Islet precursor cell (in vitro differentiated cells): ENCODE measurements around the gene RAB5IF.
A peak's percentile ranks its signal among the peaks of the same experiment; 100 is the strongest.
"Not testable (repeated sequence)": the region's sequence is repeated elsewhere in the genome, so short reads cannot be mapped to it uniquely, and the experiment has no call there.

Experiments
- DNase-seq: peaks from one replicate; pipeline ENCODE4 v3.0.0-alpha.2; 2018

RAB5IF gene

GRCh38 chr20:36605399-36606157 lies at the start of gene RAB5IF:
Gene RAB5IF, plus strand, starts transcription at chr20:36605779. Its CDS starts 173 bp downstream, at chr20:36605952.
- peak; percentile 99 for DNase-seq

GRCh38 chr20:36562724-36563123 lies 42.9 kb upstream of the RAB5IF start:
- no peak for DNase-seq

- DNase-seq = no peak
These were observed 42.2 kb upstream of the RAB5IF start for GRCh38 chr20:36563374-36563773.

- DNase-seq = not testable (repeated sequence)
These were observed 41.4 kb upstream of the RAB5IF start for GRCh38 chr20:36564078-36564725.

GRCh38 chr20:36564726-36565121 lies 40.9 kb upstream of the RAB5IF start:
- DNase-seq = not testable (repeated sequence)

GRCh38 chr20:36565520-36565919 lies 40.1 kb upstream of the RAB5IF start:
- DNase-seq = no peak

GRCh38 chr20:36569847-36570429 lies 35.6 kb upstream of the RAB5IF start:
- peak; percentile 84 for DNase-seq

DNA sequence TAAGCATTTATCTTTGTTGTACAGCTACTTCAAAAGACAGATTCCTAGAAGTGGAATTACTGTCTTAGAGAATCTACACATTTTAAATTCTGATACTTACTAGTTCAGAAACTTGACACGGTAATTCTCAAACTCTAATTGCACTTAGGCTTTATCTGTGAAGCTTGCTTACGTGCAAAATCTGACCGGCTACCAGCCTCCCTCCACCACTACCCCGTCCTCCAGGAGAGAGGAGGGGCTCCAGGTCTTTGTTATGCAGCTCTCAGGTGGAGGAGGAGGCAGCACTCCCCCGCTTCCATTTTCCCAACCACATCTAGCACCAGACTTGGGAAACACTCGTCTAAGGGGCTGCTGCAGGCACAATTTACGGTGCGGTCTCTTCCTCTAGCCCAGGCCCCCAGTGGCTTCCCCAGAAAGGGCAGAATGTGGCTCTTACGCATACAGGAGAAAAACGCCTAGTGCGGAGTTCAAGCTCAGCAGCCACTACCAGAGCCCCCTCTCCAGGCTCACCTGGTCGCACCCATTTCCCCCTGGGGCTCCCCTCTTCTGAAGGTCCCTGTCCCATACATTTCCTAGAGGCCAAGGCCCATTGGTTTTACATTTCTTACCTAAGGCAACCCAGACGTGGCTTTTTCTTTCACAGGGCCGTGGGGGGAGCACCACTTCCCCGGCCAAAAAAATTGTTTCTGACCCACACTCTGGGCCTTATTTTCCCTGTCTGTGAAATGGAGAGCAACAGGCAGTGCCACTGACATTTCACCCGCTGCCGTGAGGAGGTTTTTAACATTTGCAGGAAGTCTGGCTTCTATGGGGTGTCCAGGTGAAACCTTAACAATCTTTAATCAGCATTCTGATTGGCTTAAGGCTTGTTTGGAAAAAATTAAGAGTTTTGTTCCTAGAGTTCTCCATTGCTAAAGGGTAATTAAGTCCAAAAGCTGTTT lies 33.7 kb upstream of the RAB5IF start:
- DNase-seq = peak; percentile 90

DNA sequence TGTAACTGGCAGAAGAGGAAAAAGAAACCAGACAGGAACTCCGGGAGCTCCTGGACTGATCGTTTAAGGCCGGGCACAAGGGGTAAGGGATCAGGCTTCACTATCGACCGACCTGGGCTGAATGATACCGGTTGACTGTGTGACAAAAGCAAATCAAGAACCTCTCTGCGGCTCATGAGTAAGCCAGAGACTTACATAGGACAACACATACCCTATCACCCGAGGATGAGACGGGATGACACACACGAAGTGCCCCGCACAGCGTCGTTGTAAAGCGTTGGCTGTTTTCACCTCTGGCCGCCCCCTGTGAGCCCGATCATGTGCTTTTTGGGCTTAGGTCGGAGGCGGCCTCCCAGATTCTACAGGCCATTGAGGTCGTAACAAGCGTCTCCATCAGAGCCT lies 32.9 kb upstream of the RAB5IF start:
- DNase-seq = peak; percentile 64

GRCh38 chr20:36573103-36573797 lies 32.3 kb upstream of the RAB5IF start, which contains the start of gene TGIF2:
Gene TGIF2, plus strand, starts transcription at chr20:36573597. Its CDS starts 5,178 bp downstream, at chr20:36578775.
- peak; percentile 97 for DNase-seq

GRCh38 chr20:36573798-36574365 lies 31.7 kb upstream of the RAB5IF start:
- DNase-seq = no peak

DNA sequence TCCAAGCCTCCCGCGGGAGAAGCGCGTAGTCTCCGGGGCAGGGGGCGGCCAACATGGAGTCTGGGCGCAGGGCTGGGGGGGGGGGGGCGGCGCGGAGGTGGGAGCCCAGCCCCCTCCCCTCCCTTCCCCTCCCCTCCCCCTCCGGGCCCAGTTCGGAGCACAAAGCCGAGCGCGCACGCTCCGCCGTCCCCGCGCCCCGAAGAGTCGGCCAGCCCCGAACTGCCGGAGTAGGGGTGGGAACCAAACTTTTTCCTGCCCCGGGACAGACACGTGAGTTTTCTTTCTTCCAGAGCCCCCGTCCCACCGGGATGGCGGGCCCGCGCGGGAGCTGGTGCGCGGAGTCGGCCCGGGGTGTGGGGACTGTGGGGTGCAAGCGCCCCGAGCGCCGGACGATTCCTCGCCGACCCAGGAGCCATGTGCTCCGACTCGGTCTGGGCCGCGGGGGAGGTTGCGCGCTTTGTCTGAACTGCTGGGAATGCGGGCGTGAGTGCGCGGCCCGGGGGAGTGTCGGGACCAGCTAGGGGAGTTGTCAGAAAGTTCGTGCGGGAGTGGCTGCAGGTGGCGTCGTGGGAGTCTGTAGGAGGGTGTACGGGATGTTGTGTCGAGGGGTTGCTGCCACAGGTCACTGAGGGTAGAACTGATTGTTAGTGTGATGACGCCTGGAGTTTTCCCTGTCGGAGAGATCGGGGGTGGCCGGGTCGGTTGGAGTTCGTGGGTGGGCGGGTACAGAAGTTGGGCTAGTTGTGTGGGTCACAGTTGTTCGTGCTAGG lies 31.0 kb upstream of the RAB5IF start:
- peak; percentile 83 for DNase-seq

DNA sequence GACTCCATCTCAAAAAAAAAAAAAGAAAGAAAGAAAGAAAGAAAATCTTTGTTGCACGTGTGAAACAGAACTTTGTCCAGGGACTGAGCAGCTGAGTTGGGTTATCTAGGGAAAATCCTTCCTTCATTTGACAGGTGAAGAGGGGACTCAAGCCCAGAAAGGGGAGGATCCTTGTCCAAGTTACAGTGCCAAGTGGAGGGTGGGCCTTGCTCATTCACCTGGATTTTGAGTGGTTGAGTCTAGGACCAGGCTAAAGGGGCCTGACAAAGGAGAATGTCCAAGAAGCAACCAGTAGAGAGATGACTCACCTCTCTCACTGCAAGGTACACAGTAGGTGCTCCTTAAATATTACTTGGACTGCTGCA lies 29.5 kb upstream of the RAB5IF start:
- DNase-seq = no peak

DNA sequence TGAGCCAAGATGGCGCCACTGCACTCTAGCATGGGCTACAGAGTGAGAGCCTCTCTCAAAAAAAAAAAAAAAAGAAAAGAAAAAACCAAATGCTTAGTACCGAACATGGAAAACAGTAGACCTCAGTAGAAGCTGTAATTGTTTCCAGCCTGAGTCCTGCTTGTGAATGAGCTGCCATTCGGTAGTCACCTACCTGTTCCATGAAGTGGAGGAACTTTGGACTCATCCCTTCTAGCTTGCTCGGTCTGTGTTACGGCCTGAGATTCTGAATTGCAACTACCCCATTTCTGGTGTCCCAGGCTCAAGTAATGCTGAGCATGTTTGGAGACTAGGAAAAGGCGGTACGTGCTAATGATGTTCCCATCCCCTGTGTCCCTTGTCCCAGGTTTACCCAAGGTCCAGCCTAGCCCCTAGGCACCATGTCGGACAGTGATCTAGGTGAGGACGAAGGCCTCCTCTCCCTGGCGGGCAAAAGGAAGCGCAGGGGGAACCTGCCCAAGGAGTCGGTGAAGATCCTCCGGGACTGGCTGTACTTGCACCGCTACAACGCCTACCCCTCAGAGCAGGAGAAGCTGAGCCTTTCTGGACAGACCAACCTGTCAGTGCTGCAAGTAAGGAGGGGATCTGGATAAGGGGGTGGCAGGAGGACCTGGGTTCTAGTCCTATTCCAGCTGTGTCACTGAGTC lies 27.1 kb upstream of the RAB5IF start:
- DNase-seq = no peak

- DNase-seq = no peak
These were observed 25.5 kb upstream of the RAB5IF start for GRCh38 chr20:36579996-36580545.

GRCh38 chr20:36582322-36582721 lies 23.3 kb upstream of the RAB5IF start:
- DNase-seq = no peak

- no peak for DNase-seq
These were observed 22.8 kb upstream of the RAB5IF start for GRCh38 chr20:36582821-36583220.

DNA sequence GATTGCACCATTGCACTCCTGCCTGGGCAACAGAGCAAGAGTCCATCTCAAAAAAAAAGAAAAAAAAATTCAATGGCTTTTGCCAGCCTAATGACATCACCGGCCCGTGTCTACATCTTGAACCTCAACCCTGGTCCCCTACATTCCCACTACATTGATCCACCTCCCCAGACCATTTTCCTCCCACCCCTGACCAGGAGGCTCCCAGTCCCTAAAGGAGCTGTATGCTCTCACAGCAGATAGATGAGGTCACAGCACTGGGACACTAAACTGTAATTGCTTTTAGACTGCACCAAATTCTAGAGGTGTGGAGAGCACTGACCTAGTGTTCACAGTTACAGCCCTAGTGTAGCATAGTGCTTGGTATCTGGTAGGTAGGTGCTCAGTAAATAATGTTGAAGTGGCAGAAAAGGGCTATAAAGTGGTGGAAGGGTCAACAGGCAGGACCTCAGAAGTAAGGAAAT lies 21.5 kb upstream of the RAB5IF start:
- DNase-seq = no peak

DNA sequence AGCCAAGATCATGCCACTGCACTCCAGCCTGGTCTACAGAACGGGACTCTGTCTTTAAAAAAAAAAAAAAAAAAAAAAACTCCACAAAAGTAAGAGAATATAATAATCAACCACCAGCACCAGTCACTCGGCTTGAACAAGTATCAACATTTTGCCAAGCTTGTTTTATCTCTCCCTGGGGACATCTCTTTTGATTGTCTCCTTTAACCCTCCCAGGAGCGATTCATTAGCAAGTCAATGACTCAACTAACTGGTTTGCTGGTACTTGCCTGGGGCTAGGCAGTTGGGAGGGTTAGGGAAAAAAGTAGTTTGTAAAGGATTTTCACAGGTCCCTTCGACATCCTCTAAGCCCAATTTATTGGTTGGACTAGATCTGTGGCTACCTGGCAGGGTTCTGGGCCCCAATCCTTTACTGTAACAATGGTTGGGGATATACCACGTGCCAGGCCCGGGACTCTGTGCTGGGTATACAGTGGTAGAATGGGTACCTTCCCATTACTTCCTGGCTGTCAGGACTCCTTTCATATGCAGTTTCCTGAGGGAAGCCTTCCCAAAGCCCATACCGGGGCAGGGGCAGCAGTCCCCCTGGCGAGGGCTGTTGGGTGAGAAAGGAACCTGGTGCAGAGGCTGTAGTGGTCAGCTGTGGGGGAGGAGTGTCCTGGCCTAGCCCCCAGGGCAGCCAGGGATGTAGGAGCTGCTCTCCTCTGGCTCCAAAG lies 20.0 kb upstream of the RAB5IF start:
- peak; percentile 86 for DNase-seq
